GM12891 (cell line): ENCODE results near the gene CCDC40.

Experiments
- DNase-seq: peaks from one replicate; pipeline ENCODE4 v3.0.0; 2011; ENCODE audit warnings: low spot score; ENCODE audit not compliant: insufficient read length
- FAIRE-seq: peaks from 2 replicates; lab custom pipeline; 2011; peaks lifted over from hg19 to GRCh38; lab: Jason Lieb, UNC
- PAX5 ChIP-seq: IDR thresholded peaks from 2 replicates; pipeline ENCODE4 v1.6.1; 2011; ENCODE audit warnings: low read length, moderate library complexity, mild to moderate bottlenecking; ENCODE audit not compliant: insufficient read depth, severe bottlenecking
- POLR2A ChIP-seq: IDR thresholded peaks from 2 replicates; pipeline ENCODE4 v1.6.1; 2011; ENCODE audit warnings: low read depth, low read length, control low read depth
- POLR2AphosphoS5 ChIP-seq: IDR thresholded peaks from 2 replicates; pipeline ENCODE4 v1.6.1; 2011; ENCODE audit warnings: low read depth, low read length, control low read depth
- POU2F2 ChIP-seq: IDR thresholded peaks from 2 replicates; pipeline ENCODE4 v1.6.1; 2011; ENCODE audit warnings: low read depth, mild to moderate bottlenecking, control low read depth, low read length, moderate library complexity
- SPI1 ChIP-seq: IDR thresholded peaks from 2 replicates; pipeline ENCODE4 v1.6.1; 2011; ENCODE audit warnings: low read depth, low read length, control low read depth
- TAF1 ChIP-seq: IDR thresholded peaks from 2 replicates; pipeline ENCODE4 v1.6.1; 2011; ENCODE audit warnings: low read depth, low read length, control low read depth

The CCDC40 gene

DNA sequence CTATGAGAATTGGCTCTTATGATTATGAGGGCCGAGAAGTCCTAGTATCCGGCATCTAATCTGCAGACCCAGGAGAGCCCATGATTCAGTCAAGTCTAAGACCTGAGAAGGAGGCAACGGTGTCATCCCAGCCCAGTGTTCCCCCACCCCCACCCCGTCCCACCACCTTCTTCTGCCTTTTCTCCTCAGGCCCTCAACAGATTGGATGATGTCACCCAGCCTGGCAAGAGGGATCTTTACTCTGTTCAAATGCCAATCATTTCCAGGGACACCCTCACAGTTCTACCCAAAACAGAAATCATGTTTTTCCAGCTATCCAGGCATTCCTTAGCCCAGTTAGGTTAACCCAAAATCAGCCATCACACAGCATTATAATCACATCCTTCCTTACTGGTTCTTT, 54.9 kb downstream of the CCDC40 start:
- DNase-seq: no peak

GRCh38 chr17:80092959-80093358, 56.5 kb downstream of the CCDC40 start:
- FAIRE-seq: no peak
- TF ChIP-seq TAF1: no peak
- DNase-seq: no peak

More for the DNA sequence above, 54.9 kb downstream of the CCDC40 start:
- FAIRE-seq: no peak
- no peak for TF ChIP-seq PAX5

DNA sequence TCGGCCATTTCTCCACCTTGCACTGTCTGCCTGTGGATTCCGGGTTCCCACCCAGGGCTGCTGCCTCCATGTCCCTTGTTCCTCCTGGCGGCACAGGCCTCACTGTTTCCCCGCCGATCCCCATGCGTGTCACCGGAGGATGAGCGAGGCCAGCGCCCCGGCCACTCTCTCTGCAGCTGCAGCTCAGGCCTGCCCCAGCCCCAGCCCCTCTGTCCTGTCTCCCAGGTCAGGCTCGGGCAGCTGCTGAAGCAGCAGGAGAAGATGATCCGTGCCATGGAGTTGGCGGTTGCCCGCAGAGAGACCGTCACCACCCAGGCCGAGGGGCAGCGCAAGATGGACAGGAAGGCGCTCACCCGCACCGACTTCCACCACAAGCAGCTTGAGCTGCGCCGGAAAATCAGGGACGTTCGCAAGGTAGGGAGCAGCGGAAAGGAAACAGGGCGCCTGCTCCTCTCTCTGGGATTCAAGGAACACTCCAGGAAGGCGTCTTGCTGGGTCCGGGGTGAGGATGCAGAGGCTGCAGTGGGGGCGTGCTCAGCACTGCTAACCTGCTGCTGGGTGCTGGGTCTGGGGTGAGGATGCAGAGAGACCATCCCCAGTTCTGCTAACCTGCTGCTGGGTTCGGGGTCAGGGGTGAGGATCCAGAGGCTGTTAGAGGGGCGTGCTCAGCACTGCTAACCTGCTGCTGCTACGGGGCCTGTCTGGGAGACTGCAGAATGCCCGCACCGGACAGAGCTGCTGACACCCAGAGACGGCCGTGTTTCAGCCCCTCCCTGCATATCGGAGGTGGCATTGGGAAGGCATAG, 58.8 kb downstream of the CCDC40 start:
- DNase-seq: no peak
- TF ChIP-seq POLR2AphosphoS5 (no peak), PAX5 (no peak), POU2F2 (no peak), TAF1 (no peak), SPI1 (no peak), POLR2A (no peak)
- FAIRE-seq: no peak

DNA sequence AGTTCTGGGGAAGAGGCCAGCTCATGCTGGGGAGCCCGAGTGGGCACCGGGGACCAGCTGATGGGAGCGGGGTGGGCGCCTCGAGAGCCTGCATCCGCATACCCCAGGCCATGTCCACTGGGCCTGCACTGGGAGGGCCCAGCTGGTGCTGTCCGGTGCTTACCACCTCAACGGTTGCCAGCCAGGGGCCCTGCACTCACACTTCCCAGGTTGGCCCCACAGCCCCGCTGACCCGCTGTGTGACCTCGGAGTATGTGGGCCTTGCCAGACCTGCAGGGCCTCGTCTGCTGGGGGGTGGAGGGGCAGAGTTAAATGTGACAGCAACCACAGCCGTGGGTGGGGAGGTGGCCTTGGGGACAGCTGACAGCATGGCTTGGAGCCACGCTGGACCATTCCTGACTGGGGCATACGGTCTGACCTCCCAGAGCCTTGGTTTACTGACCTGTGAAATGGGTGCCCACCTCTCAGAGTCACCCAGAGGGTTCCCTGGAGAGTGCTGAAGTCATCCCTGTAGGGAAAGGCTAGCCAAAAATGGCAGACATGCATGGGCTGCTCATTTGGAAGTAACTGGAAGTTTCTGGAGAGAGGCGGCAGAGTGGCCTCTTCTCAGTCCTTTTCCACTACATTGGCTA, 59.5 kb downstream of the CCDC40 start:
- TF ChIP-seq PAX5 (no peak), TAF1 (no peak), POLR2A (no peak), POLR2AphosphoS5 (no peak), POU2F2 (no peak), SPI1 (no peak)
- FAIRE-seq: no peak

GRCh38 chr17:80096561-80097021, 60.1 kb downstream of the CCDC40 start:
- DNase-seq: no peak
- no peak for TF ChIP-seq PAX5
- TF ChIP-seq SPI1: no peak
- TF ChIP-seq POLR2AphosphoS5: no peak
- no peak for TF ChIP-seq POU2F2
- no peak for TF ChIP-seq TAF1
- no peak for TF ChIP-seq POLR2A
- FAIRE-seq: no peak

More for the DNA sequence above, 59.5 kb downstream of the CCDC40 start:
- DNase-seq: no peak

GRCh38 chr17:80097127-80097621, 60.7 kb downstream of the CCDC40 start:
- DNase-seq (no peak), FAIRE-seq (no peak)
- TF ChIP-seq TAF1: no peak
- TF ChIP-seq POLR2A: no peak
- TF ChIP-seq PAX5: no peak
- no peak for TF ChIP-seq SPI1

DNA sequence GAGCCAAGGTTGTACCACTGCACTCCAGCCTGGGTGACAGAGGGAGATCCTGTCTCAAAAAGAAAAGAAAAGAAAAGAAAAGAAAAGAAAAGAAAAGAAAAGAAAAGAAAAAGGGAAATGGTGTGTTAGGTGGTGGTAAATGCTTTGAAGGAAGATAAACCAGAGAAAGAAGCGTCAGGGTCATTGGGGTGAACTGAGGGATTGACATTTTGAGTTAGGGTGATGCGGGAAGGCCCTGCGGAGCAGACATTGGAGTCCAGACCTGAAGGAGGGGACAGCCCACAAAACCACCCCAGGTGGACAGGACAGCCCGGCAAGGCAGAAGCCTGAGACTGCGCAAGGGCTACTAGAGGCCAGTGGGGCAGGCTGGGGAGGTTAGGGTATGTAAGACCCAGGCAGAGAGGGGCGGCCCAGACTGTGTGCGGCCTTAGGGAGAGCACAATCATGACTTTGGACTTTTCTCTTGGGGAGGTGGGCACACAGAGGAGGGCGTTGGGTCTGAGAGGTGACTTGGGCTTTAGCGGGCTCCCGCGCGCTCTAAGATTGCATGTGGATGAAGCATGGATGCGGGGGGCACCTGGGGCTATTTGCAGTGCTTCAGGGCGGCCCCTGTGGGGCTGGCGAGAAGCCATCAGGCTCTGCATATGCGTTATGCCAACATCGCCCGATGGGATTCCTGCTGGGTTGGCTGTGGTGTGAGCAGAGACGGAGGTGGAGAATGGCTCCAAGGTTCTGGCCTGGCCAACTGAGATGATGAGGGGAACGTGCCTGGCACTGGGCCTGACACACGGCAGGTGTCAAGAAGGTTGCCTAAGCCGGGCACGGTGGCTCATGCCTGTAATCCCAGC, 61.6 kb downstream of the CCDC40 start:
- no peak for FAIRE-seq
- DNase-seq: no peak
- no peak for TF ChIP-seq POLR2AphosphoS5
- no peak for TF ChIP-seq POLR2A
- TF ChIP-seq TAF1: no peak

- no peak for TF ChIP-seq POU2F2
- no peak for TF ChIP-seq SPI1
- no peak for TF ChIP-seq TAF1
- no peak for TF ChIP-seq POLR2AphosphoS5
- TF ChIP-seq PAX5: no peak
- no peak for TF ChIP-seq POLR2A
- DNase-seq: no peak
Measured at GRCh38 chr17:80099291-80100034, 63.0 kb downstream of the CCDC40 start.

GRCh38 chr17:80100035-80100323, 63.5 kb downstream of the CCDC40 start:
- FAIRE-seq: no peak
- DNase-seq: no peak
- TF ChIP-seq SPI1 (no peak), POU2F2 (no peak), TAF1 (no peak), PAX5 (no peak), POLR2A (no peak), POLR2AphosphoS5 (no peak)

More at GRCh38 chr17:80099291-80100034, 63.0 kb downstream of the CCDC40 start:
- no peak for FAIRE-seq
